Right cardiac atrium (tissue), 5 donors: Measurements from ENCODE around the gene JAZF1. TPM values are rescaled to one million over a fixed set of nuclear protein-coding genes. Genes with fewer than 3 reads are reported as not detected.

ENCODE experiments used
- ATAC-seq, 2 donors: fragments of 200-7000 bp; cut with Tn5 transposase; one replicate each; pipeline versions ENCODE4 v1.8.0 to v1.9.1; 2020; ENCODE audit warnings: moderate library complexity in 2 of 2, mild to moderate bottlenecking in 1 of 2
- DNase-seq, 3 donors: peaks; one replicate each; pipeline ENCODE4 v3.0.0-alpha.2; 2020
- H3K27ac ChIP-seq: one replicate; pipeline ENCODE4 v1.5.1; 2013; ENCODE audit warnings: mild to moderate bottlenecking, low read length, control low read depth, moderate library complexity
- H3K27me3 ChIP-seq: one replicate; pipeline ENCODE4 v1.6.1; 2013; ENCODE audit not compliant: control insufficient read depth, insufficient read depth
- H3K4me1 ChIP-seq: one replicate; pipeline ENCODE4 v1.6.1; 2013; ENCODE audit warnings: low read length; ENCODE audit not compliant: control insufficient read depth, insufficient read depth
- H3K4me3 ChIP-seq: one replicate; pipeline ENCODE4 v1.5.1; 2013; ENCODE audit warnings: low read length, control low read depth
- H3K9me3 ChIP-seq: one replicate; pipeline ENCODE4 v1.6.1; 2013; ENCODE audit warnings: low read length; ENCODE audit not compliant: control insufficient read depth
- WGBS: extraction: QIAGEN DNeasy Blood & Tissue Kit; methylation state at CpG from one replicate; pipeline ENCODE4 v1.1.7; 2013; 5-methylcytosine and 5-hydroxymethylcytosine counted together
- intact Hi-C, 4 donors: fragments of 100-400 bp; cut with DNase I; formaldehyde crosslinking; loops; one replicate each; pipeline versions ENCODE4 v1.11.0 to v1.14.0; 2022 to 2023
- polyA plus RNA-seq: library from polyadenylated mRNA; stranded (reverse); fragments of 200-250 nt; gene quantifications from one replicate; pipeline ENCODE4 v1.2.3, GENCODE V29; 2013
- total RNA-seq, 4 donors: library from RNA; stranded (reverse); fragmentation: NEBNext Ultra II Directional; extraction: Animal tissue kit (Norgen Biotek cat#: 25700); gene quantifications; one replicate each; pipeline ENCODE4 v1.2.1, GENCODE V29; 2021
- donor health status: healthy with polysubstance abuse.
- donor health status: DM: no; HTN: yes; CAD: no.
- donor health status: DM: no; HTN: no; CAD: no.
- donor health status: DM: no; HTN: yes; CAD: no; lungs with severe emphysema.
- donor health status: DM: yes; HTN: yes; CAD: no.

The JAZF1 gene
- total and polyA plus RNA-seq, 5 donors, result 12.9 to 27.4 (median 23.9) TPM

DNA sequence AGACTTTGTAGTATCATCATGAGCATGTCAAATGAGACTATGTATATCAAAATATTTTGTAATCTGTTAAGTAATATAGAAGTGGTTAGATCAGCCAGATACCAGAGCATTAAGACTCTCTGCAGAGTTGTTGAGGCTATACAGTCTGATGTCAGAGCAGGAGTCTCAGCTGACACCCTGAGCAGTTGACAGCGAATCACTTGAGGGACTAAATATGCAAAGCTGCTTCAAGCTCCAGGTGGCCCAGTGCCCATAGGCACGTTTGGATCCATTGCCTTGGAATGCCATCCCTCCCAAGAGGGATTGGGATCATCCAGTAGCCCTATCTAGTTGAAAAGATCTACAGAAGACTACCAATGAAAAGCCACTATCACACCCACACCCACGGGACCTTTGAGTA is 230.5 kb downstream of the JAZF1 start:
- intact Hi-C loops, result no loop called here
- Histone ChIP-seq H3K9me3 (no peaks in the 10 kb centered on the region), H3K4me3 (no peak overlapping the region), H3K27ac (no peak overlapping the region), H3K27me3 (no peaks in the 10 kb centered on the region), H3K4me1 (peaks cover 5% of the 10 kb centered on the region)
- DNase-seq (peak; percentile 48 to 84 (median 71)), ATAC-seq (peak; percentile 74 to 78)
- WGBS, result 59% methylated on average over 3 of the region's 3 CpGs

DNA sequence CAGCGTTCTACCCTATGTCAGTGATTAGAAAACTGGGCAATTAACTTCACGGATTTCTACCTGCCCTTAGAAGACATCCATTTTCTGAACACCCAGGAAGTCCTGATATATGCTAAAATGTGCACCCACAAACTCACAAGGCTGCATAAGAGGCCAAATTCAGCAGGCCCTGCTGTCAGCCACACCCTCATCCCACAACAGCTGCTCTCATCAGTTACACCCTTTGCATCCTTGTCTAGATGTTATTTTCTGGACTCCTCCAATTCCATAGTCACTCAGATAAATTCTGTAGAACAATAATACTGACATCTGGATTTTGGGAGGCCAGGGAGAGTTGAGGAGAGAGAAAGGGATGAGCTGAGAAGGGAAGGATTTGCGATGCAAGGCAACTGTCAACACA is 231.7 kb downstream of the JAZF1 start:
- DNase-seq, result no peak
- 94% methylated on average over 3 of the region's 3 CpGs for WGBS
- Histone ChIP-seq H3K9me3 (no peaks in the 10 kb centered on the region), H3K4me3 (no peak overlapping the region), H3K4me1 (peaks cover 5% of the 10 kb centered on the region), H3K27ac (no peak overlapping the region), H3K27me3 (no peaks in the 10 kb centered on the region)
- intact Hi-C loops, result no loop called here
- no peak for ATAC-seq

DNA sequence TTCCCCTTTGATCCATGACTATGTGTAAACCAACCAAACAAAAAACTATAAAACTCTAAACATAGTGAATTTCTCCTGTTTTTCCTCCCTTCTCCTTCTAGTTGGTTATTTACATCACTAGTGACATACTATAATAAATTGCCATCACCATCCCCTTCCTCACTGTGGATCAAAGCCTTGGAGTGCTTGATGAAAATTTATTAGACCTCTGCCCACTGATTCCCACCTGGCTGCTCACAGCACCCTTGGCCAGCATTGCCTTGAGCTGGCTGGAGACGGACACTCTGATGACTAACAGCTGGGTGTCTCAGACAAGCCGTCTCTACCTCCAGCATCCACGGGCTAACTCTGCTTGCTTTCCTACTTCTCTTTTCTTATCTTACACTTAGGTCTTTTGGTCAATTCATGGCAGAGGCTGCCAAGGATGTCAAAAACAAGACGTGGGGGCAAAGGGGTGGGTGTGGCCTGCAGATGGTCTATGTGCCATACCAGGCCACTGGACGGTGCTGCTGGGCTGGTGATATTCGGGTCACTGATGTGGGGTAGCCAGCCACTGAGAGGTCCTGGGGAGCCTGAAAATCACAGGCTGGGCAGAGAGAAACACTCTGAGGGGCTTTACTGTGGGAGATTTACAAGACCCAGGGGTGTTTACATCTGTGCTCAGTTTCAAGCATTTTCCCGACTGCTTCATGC is 232.9 kb downstream of the JAZF1 start:
- Histone ChIP-seq H3K27me3 (no peaks in the 10 kb centered on the region), H3K9me3 (no peaks in the 10 kb centered on the region), H3K4me3 (no peak overlapping the region), H3K4me1 (peaks cover 5% of the 10 kb centered on the region), H3K27ac (no peak overlapping the region)
- WGBS, result 62% methylated on average over 7 of the region's 7 CpGs
- DNase-seq (no peak), ATAC-seq (no peak)
- intact Hi-C loops, result no loop called here

DNA sequence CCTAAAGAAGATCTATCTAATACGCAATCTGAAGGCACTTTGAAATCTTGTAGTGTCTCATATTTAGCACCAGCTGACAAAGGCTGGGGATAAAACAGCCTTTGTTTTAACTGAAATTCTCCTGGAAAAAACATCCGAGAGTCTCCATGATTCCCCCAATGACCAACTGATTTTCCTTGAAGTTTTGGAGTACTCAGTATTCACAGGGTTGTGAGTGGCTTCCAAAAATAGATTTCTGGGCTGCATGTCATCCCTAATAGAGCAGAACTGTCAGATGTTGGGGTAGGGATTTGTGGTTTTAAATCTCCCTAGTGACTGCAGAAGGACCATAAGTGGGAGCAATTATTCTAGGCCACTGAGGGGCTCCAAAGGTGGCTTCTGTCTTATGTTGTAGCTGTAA is 234.2 kb downstream of the JAZF1 start:
- ATAC-seq, result no peak
- intact Hi-C loops, result no loop called here

DNA sequence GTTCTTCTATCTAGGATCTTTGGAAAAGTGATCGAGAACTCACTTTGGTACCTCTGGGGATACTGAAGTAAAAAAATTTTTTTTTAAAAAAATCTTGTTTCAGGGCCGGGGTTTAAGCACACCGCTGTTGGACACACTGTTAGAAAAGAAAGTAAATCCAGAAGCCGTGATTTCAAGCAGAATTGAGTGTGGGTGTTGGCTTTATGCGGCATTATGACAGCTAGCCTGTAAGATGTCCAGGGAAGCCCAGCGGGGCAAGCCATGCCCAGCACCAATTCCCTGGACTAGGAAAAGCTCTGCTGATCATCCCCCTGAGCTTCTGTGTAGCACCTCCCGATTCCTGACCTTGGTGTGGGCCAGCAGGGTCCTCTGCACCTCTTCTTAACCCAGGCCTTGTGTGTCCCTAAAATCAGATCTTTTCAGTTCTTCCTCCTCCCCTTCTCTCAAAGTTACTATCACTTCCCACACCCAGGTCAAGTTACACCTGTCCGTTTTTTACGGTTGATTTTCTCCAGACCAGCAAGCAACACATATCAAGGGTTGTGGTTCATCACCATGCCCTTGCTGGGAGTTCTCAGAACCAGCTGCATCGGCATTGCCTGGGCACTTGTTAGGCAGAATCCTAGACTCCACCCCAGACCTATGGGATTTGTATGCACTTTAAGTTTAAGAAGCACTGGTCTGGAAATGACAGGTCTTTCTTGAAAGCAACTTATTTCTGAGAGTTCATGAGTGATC is 235.4 kb downstream of the JAZF1 start:
- H3K27me3 ChIP-seq, result no peaks in the 10 kb centered on the region
- no peak for DNase-seq
- 83% methylated on average over 10 of the region's 10 CpGs for WGBS
- no peaks in the 10 kb centered on the region for H3K9me3 ChIP-seq
- intact Hi-C loops, result no loop called here
- H3K27ac ChIP-seq, result no peak overlapping the region
- peaks cover 4% of the 10 kb centered on the region for H3K4me1 ChIP-seq
- H3K4me3 ChIP-seq, result no peak overlapping the region
- ATAC-seq, result no peak

More for the DNA sequence above, 234.2 kb downstream of the JAZF1 start:
- H3K9me3 ChIP-seq, result no peaks in the 10 kb centered on the region
- H3K27me3 ChIP-seq, result no peaks in the 10 kb centered on the region
- H3K27ac ChIP-seq, result no peak overlapping the region
- 78% methylated on average over 2 of the region's 2 CpGs for WGBS
- no peak overlapping the region for H3K4me3 ChIP-seq
- DNase-seq, result no peak
- H3K4me1 ChIP-seq, result peaks cover 5% of the 10 kb centered on the region

DNA sequence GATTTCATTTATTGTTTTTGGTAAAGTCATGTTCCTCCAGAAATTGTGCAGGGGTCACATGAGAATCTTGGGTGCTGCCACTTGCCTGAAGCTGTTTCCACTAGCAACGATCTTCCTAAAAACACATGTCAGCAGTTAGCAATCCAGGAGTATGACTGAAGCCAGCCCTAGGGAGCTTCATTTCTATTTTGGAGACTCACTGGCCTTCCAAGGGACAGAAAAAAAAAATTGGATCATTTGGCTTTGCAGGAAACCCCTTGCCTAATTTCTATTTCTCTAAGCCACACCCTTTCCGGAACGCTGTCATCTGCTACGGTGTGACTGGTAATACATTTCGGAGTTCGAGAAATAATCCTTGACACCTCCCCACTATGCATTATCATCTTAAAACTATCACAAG is 236.0 kb downstream of the JAZF1 start:
- WGBS, result 63% methylated on average over 6 of the region's 6 CpGs
- peaks cover 3% of the 10 kb centered on the region for H3K4me1 ChIP-seq
- no peak overlapping the region for H3K27ac ChIP-seq
- DNase-seq (no peak), ATAC-seq (peak; percentile 60 to 63)
- intact Hi-C loops, result no loop called here
- H3K9me3 ChIP-seq, result no peaks in the 10 kb centered on the region
- H3K27me3 ChIP-seq, result no peaks in the 10 kb centered on the region
- no peak overlapping the region for H3K4me3 ChIP-seq

DNA sequence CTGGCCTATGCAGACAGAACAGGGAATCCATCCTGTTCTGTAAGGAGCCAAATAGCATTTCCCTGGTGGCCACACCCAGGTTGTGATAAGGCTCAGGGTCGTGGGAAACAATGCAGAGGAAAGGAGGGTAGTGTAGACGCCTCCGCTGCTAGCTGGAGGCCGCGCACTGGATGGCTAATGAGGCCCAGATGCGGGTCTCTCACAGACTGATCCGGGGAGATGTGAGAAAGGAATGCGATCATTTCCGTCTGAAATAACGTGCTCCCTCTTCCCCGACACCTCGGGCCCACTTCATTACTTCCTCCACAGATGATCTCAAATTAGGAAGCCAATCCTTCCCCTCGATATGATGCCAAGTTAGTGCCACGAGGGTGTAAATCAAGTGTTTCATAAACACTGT is 237.4 kb downstream of the JAZF1 start:
- Histone ChIP-seq H3K4me3 (no peak overlapping the region), H3K27me3 (no peaks in the 10 kb centered on the region), H3K4me1 (peaks cover 3% of the 10 kb centered on the region), H3K27ac (no peak overlapping the region), H3K9me3 (no peaks in the 10 kb centered on the region)
- WGBS, result 75% methylated on average over 14 of the region's 14 CpGs
- ATAC-seq (no peak), DNase-seq (no peak)
- intact Hi-C loops, result no loop called here

DNA sequence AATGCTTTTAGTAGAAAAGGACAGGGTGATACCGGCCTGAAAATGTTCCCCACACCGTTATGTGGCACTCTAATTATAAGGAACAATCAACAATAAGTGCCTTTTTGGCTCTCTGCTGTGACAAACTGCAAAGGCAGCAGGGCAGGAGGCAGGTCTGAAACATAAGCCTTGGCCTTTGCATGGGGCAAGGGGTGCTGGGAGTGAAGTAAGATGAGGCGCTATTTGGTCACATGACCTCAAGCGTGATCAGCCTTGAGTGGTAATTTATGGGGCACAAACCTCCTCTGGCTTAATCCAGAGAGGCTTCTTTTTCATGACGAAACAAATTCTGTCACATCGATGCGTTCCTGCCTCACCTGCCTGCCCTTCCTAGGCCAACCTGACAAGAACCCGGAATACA is 237.9 kb downstream of the JAZF1 start:
- 96% methylated on average over 8 of the region's 8 CpGs for WGBS
- intact Hi-C loops, result no loop called here
- Histone ChIP-seq H3K9me3 (no peaks in the 10 kb centered on the region), H3K27me3 (no peaks in the 10 kb centered on the region), H3K27ac (no peak overlapping the region), H3K4me1 (no peaks in the 10 kb centered on the region), H3K4me3 (no peak overlapping the region)
- DNase-seq (no peak), ATAC-seq (no peak)

DNA sequence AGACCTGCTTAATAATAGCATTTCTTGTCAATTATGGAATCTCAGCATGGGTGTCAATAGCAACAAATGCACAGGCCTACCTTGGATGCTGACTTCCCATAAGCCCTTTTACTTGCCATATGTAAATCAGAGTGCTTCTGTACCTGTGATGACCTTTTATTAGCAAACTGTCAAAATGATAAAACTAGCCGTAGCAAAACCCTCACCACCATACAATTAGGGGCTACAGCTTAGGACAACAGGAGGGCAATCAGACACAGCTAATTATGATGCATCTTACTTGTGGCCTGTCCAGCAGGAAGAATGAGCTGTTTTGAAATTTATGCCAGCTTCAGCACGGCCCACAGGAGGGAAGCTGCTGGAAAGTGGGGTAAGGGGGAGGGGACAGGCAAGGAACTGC is 239.1 kb downstream of the JAZF1 start:
- WGBS, result 61% methylated on average over 2 of the region's 2 CpGs
- DNase-seq (no peak), ATAC-seq (no peak)
- H3K4me3 ChIP-seq, result no peak overlapping the region
- intact Hi-C loops, result no loop called here
- no peak overlapping the region for H3K27ac ChIP-seq
- no peaks in the 10 kb centered on the region for H3K4me1 ChIP-seq
- no peaks in the 10 kb centered on the region for H3K27me3 ChIP-seq
- H3K9me3 ChIP-seq, result no peaks in the 10 kb centered on the region

DNA sequence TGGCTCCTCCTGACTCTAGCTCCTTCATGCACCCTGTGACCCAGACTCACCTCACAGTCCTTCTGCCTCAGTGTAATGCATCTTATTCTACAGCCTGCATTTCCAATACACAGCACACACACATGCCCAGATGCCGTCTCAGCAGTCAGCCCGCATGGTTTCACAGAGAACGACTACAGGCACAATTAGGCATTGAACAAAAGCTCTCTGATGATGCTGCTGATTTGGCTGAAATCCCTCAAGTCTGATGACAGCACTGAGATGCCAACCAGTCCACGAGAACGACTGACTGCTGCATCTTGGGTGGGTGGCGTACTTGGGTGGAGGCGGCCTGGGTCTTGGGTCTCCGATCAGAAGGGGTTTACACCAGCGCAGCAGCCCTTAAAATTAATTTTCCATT is 240.3 kb downstream of the JAZF1 start:
- no peaks in the 10 kb centered on the region for H3K9me3 ChIP-seq
- ATAC-seq (no peak), DNase-seq (no peak)
- no peak overlapping the region for H3K27ac ChIP-seq
- H3K4me3 ChIP-seq, result no peak overlapping the region
- no peaks in the 10 kb centered on the region for H3K27me3 ChIP-seq
- intact Hi-C loops, result no loop called here
- no peaks in the 10 kb centered on the region for H3K4me1 ChIP-seq
- WGBS, result 84% methylated on average over 9 of the region's 9 CpGs

DNA sequence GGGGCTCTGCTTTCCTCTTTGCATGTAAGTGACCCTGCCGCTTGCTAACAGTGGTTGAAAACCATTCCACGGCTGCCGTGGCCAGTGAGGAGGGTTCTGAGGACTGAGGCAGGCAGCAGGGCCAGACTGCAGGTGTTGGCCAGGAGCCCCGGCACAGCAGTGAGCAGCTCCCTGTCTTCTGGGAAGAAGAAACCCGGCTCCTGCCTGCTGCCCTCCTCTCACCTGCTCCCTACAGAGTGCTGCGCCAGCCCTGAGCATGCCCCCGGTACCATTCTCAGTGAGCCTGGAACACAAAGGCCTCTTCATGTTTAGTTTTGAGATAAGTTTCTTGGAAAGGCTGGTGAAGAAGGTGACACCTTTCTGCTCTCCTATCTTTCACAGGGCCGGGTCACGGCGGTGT is 240.7 kb downstream of the JAZF1 start:
- H3K4me3 ChIP-seq, result no peak overlapping the region
- 86% methylated on average over 10 of the region's 10 CpGs for WGBS
- no peaks in the 10 kb centered on the region for H3K4me1 ChIP-seq
- H3K27me3 ChIP-seq, result no peaks in the 10 kb centered on the region
- intact Hi-C loops, result no loop called here
- DNase-seq (no peak), ATAC-seq (no peak)
- H3K9me3 ChIP-seq, result no peaks in the 10 kb centered on the region
- no peak overlapping the region for H3K27ac ChIP-seq
